Hepatocyte (in vitro differentiated cells): Measurements from ENCODE around the gene HRK.

Experiments
- CTCF ChIP-seq: fragments of 200-600 bp; sonication (generic); IDR thresholded peaks from 2 replicates; pipeline ENCODE4 v1.5.1; 2016; ENCODE audit warnings: antibody characterized with exemption, mild to moderate bottlenecking; ENCODE audit not compliant: poor library complexity
- EZH2 ChIP-seq: fragments of 200-600 bp; sonication (generic); IDR thresholded peaks from 2 replicates; pipeline ENCODE4 v1.6.1; 2016; ENCODE audit warnings: antibody characterized with exemption, mild to moderate bottlenecking, borderline replicate concordance
- EZH2phosphoT487 ChIP-seq: fragments of 200-600 bp; sonication (generic); IDR thresholded peaks from one replicate; pipeline ENCODE4 v1.6.1; 2018; ENCODE audit warnings: antibody characterized with exemption, mild to moderate bottlenecking, low read depth, moderate library complexity; ENCODE audit not compliant: unreplicated experiment, severe bottlenecking

DNA sequence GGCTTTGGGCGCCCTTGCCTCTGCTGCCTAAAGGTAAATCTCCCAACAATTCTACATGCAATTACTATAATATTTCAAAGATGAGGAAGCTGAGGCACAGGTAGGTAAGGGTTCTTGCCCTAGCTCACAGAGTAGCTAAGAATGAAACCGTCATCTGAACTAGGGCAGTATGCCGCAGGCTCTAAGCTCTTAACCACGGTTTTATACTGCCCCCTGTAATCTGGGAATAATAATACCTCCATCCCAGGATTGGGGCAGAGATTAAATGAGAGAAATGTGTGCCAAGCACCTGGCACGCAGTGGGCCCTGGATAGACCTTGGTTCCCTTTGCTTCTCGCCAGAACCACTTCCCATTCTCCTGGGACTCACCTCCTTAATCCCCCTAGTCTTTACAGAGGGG is 1.5 kb upstream of the HRK start:
- TF ChIP-seq EZH2 (no peak), CTCF (no peak), EZH2phosphoT487 (no peak)
